Effector CD4-positive, alpha-beta T cell (primary cell): Measurements from ENCODE around the gene CHID1.

Experiments
- DNase-seq: peaks from one replicate; pipeline ENCODE4 v3.0.0-alpha.2; 2020

CHID1 gene

DNA sequence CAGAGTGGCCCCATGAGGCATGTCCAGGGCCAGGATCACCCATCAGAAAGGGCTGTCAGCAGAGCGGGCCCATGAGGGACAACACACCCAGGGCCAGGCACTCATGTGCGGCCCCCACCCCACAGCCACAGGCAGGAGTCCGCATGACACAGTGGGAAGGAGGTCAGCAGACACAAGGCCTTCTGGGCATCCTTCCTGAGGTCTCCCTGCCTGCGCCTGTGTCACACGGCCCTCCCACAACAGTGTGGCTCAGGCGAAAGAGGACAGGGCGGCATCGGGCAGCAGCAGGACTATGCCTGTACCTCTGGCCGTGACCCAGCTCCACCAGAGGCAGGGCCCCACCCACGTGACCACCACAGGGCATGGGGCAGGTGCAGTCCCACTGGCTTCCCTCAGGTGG lies 27.1 kb downstream of the CHID1 start:
- no peak for DNase-seq

- no peak for DNase-seq
Measured at GRCh38 chr11:882596-882995, 28.0 kb downstream of the CHID1 start.

- no peak for DNase-seq
Measured at GRCh38 chr11:880447-880846, 30.2 kb downstream of the CHID1 start.

DNA sequence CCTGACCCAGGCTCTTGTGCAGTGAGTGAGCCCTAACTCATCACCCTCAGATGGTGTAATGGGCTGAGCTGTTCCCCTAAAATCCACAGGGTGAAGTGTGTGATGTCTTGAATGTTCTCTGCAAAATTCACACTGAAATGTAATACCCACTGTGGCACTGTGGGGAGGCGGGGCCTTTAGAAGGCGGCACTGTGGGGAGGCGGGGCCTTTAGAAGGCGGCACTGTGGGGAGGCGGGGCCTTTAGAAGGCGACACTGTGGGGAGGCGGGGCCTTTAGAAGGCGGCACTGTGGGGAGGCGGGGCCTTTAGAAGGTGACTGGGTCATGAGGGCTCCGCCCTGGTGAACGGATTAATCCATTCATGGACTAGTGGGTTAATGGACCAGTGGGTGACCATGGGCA lies 33.0 kb downstream of the CHID1 start:
- DNase-seq = no peak

- DNase-seq = no peak
Measured at GRCh38 chr11:876545-876944, 34.1 kb downstream of the CHID1 start.

DNA sequence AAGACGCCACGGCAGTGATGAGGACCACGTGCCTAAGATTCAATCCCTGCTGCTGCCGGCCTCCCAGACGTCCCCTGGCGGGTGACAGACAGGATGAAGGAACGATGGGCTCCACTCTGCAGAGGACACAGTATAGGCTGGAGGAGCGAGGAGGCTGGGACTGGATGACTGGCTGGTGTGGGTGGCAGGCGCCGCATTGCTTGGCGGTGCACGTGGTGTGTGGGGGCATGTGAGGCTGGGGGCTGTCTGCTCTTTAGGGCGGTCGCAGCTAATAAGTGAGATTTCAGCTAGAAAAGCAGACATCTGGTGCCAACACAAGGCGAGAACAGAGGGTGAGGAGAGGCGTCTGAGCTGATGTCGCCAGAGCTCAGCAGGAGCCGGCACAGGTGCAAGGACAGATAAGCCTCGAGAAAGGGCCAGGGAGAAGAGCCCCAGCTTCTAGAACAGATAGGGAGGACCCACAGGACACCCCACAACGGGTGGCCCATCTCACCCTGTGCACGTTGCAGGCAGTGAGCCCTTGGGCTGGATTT lies 34.8 kb downstream of the CHID1 start:
- DNase-seq = no peak

DNA sequence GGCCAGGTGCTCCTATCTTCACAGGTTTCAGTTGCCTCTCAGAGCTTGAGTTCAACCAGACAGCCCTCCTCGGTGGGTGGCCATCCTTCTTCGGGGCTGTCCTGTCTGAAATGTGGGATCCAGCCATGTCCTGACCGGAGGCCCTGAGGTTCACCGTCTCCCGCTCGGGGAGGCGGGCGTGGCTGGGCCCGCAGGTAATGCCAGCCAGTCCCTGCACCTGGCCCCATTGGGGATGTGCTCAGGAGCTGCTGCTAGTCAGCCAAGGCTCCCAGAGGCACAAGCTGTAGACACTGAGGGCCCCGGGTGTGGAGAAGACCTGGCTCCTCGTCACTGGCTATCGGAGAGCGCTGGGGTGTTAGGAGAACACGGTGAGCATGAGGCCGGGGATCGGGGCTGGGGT lies 35.4 kb downstream of the CHID1 start:
- DNase-seq = no peak

GRCh38 chr11:873706-874105 lies 36.9 kb downstream of the CHID1 start:
- no peak for DNase-seq

DNA sequence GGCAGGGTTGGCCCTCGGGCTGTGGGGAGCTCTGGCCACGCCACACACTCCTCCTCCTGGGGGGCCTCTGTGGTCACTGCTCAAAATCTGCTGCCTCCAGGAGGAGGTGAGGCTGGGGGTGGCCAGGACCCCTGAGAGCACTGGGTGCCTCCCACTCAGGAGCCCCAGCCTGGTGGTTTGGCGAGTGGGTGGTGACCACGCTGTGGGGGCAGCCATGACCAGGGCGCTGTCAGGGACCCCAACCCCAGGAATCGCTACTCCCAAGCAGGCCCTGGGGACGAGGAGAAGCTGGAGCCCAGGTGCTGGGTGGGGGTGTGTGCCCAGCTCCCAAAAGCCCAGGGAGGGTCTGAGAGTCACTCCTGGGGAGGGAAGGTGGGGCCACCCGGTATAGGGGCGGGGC lies 37.8 kb downstream of the CHID1 start:
- no peak for DNase-seq

DNA sequence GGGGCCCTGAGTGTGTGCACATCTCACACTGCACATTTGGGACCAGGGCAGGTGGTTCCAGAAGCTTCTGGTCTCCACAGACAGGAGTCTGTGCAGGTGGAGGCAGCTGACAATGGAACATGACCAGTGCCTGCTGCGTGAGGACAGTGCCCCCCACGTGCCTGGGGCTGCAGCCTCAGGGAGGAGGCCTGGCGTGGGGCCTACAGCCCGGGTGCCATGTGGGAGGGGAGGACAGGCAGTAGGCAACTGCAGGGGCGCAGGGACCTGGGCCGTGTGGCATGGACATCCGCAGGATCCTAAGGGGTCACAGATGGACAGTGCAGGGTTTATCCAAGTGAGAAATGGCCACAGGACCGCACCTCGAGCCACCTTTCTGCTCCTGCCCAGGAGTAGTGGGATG lies 39.1 kb downstream of the CHID1 start:
- DNase-seq = no peak

DNA sequence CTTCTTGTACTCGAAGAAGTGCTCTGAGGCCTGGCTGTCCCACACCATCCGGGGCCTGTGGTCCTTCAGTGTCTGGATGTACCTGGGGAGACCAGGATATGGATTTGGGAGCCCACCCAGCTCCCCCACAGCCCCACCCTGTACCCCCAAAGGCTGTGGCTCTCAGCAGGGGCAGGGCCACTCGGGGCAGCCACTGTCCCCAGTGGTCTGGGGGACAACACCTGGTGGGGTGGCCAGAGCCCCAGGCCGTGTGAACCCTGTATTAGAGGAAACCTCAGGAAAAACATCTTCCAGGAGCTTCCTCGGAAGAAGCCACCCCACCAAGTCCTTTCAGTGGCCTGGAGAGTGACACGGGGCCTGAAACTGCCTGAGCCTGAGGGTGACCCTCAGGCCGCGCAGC lies 40.2 kb downstream of the CHID1 start:
- no peak for DNase-seq

- no peak for DNase-seq
Measured at GRCh38 chr11:870127-870413, 40.5 kb downstream of the CHID1 start.

DNA sequence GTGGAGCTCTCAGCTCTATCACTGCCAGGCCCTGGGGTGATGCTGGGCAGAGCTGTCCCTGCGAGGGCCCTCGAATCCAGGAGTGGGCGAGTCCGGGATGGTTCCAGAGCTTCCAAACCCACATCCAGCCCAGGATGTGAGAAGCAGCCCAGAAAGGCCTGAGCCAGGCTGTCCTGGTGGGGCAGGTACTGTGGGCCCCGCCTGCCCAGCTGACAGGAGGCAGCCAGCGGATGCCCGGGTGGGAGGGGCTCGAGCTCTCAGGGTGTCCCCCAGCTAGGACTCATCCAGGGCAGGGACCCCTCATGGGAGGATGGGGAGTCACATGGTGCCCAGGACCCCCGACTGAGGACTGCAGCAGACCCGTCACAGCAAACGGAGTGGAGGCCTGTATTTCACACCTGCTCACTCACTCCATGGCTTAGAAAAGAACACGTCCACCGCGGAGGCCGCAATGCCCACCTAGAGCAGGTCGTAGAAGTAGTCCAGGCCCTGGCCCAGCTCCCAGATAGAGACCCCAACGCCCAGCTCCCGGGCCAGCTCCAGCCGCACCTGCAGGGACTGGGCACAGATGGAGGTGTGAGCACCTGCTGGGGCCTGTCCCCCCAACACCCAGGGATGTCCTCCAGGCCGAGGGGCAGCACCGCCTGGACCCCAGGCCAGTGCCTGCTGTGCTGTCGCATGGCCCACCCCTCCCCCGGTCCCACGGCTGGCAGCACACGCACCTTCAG lies 41.0 kb downstream of the CHID1 start:
- no peak for DNase-seq

DNA sequence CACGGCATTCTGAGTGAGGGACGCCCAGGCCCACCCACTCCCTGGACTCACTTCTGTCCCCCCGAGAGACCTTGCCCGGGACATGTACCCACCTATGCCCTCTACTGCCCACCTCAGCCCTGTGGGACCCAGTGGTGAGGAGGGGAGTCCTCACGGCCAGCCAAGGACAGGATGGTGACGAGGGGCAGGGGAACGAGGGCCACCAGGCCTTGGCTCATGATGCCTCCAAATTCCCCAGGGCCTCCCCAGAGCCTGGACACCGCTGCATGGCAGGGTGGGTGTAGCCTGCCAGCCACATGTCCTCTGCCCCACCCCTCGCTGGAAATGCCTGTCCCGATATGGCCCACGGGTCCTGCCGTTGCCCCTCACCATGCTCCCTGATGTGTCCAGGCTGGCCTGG lies 41.8 kb downstream of the CHID1 start:
- no peak for DNase-seq

GRCh38 chr11:868394-868793 lies 42.2 kb downstream of the CHID1 start:
- no peak for DNase-seq

DNA sequence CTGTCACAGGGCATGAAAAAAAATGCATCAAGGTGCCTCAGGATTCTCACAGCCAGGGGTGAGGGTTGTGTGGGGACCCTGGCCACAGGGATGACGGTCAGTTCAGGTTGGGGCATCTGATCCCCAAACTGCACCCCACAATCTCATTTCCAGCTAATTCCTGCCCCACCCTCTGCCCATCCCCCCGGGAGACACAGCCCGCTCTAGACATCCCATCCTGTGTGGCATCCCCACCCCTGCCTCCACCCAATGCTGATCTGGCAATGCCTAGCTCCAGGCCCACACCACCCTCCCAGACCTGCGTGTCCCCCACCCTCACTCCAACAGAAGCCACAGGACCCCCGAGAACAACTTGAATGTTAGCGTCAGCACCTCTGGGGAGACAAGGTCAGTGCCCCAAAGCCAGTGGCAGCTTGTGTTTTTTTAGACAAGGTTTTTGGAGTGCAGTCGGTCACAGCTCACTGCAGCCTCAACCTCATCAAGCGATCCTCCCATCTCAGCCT lies 42.7 kb downstream of the CHID1 start:
- no peak for DNase-seq

GRCh38 chr11:866481-866880 lies 44.1 kb downstream of the CHID1 start:
- DNase-seq = no peak

DNA sequence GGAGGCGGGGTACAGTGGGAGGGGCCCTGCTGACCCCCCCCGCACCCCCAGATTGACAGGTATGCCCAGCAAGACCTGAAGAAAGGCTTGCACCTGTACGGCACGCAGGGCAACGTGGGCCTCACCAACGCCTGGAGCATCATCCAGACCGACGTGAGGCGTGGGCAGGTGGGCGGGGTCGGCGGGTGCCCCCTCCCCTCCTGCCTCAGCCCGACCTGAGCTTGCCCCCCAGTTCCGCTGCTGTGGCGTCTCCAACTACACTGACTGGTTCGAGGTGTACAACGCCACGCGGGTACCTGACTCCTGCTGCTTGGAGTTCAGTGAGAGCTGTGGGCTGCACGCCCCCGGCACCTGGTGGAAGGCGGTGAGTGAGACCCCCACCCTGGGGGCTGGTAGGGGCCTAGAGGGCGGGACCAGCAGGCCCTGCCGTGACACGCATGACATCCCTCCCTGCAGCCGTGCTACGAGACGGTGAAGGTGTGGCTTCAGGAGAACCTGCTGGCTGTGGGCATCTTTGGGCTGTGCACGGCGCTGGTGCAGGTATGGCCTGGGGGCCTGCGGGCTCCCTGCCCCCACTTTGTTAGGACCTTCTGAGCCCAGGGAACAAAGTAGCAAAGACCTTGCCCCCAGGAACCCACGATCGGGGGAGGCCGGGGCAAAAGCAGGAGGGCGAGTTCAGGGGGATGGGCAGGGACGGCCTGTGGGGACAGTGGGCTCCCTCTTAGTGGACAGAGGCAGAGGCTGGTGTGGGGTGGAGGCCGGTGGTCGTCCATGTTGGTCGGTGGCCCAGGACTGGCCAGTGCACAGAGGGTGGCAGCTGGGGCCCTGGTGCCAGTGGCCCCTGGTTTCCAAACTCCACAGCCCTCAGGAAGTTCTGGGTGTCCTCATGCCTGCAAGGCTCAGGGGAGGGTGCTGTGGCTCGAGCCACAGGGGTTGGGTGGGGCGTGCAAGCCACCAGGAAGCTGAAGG lies 44.9 kb downstream of the CHID1 start:
- DNase-seq = no peak

GRCh38 chr11:864898-865297 lies 45.7 kb downstream of the CHID1 start:
- DNase-seq = no peak

DNA sequence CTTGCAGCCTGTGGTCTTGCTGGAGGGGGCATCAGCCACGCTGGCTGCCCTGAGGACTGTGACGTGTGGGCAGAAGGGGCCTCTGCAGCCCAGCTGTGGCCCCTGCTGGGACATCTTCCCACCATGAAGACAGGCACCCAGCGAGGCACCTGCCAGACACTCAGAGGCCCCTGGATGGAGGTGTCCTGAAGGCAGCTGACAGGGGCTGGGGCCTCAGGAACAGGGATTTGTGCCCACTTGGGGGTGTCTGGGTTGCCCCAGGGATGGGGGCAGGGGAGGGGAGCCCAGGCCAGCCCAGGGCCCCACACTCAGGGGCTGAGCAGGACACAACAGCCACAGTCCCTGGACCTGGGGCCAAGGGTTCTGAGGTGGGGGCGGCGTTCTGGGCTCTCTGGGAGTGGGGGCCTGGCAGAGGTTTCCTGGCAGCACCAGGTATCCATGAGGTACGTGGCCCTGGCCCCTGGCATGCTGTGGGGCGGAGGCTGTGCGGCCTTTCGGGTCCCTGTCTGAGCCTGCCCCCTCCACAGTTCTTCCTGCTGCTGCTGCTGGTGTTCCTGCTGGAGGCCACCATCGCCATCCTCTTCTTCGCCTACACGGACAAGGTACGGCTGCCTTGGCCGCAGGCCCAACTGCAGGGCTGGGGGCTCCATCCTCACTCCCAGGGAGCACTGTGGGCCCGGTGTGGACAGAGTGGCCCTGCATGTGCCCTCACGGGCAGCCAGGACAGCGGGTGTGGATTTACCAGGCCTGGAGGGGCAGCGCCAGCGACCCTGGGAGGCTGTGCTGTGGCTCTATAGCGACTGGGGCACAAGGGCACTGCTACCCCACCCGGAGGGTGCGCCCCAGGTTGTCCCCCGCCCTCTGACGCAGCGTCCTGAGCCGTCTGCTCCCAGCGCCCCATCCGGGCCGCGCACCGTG lies 46.4 kb downstream of the CHID1 start:
- no peak for DNase-seq

GRCh38 chr11:863023-863909 lies 47.3 kb downstream of the CHID1 start:
- no peak for DNase-seq

DNA sequence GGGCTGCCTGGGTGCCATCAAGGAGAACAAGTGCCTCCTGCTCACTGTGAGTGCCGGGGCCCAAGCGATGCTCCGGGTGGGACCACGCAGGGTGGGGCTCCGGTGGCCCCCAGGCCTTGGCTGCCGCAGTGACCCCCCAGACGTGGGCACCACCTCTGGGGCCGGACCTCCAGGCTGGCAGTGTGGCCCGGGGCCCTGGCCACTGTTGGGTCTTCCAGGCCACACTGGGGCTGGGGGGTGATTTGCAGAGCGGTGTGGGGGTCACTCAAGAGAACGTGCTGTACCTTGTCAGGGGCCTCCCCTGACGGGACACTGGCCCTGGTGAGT lies 48.0 kb downstream of the CHID1 start:
- DNase-seq = no peak
